HL-60 (cell line): ENCODE results near the gene RIN3.

ENCODE experiments used
- DNase-seq, 2 experiments: peaks; one replicate each; pipeline ENCODE4 v3.0.0-alpha.2; 2010 to 2020; ENCODE audit warnings: low read depth in 1 of 2, low spot score in 1 of 2
- H3K27ac ChIP-seq: fragments of 250-450 bp; sonication (Bioruptor Pico); replicated peaks from 2 replicates; pipeline ENCODE4 v1.5.1; 2020; ENCODE audit warnings: mild to moderate bottlenecking, moderate library complexity
- H3K27me3 ChIP-seq: fragments of 250-450 bp; sonication (Bioruptor Pico); 2 replicates; pipeline ENCODE4 v1.5.1; 2021; ENCODE audit warnings: mild to moderate bottlenecking, moderate library complexity; ENCODE audit not compliant: insufficient read depth, poor library complexity, severe bottlenecking
- H3K4me3 ChIP-seq: replicated peaks from 2 replicates; pipeline ENCODE4 v1.5.1; 2011; ENCODE audit warnings: mild to moderate bottlenecking, control low read depth, low read length; ENCODE audit not compliant: insufficient read depth
- GABPA ChIP-seq: IDR thresholded peaks from 2 replicates; pipeline ENCODE4 v1.6.1; 2012; ENCODE audit warnings: low read depth
- POLR2AphosphoS5 ChIP-seq: IDR thresholded peaks from 2 replicates; pipeline ENCODE4 v1.6.1; 2012; ENCODE audit warnings: low read depth
- SPI1 ChIP-seq: IDR thresholded peaks from 2 replicates; pipeline ENCODE4 v1.6.1; 2012; ENCODE audit warnings: low read depth, mild to moderate bottlenecking, borderline replicate concordance
- TF ChIP-seq, protein P1 (sequence below): IDR thresholded peaks from 2 replicates; pipeline ENCODE4 v1.6.1; 2012; ENCODE audit warnings: low read depth; ENCODE audit not compliant: insufficient replicate concordance
- TF ChIP-seq, protein P2 (sequence below): IDR thresholded peaks from one replicate; pipeline ENCODE4 v1.5.1; 2011; ENCODE audit warnings: low read length, control low read depth, inconsistent platforms; ENCODE audit not compliant: insufficient read depth

Gene RIN3

DNA sequence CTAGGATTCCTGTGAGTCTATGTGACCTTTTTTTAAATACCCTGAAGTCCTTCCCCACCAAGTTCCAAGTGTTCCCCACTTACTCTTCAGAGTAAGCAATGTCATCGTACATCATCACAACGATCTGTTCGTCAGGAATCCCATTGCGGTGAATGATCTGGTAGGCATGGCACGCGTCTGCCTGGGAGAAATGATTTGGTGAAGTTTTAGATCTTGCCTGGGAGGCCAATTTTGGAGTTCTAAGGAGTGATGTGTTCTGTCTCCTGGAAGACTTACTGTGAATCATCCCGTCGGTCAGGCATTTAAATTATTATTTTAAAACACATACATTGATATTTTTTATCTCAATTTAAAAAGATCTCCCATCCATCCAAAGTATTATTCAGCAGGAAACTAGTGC, 205.1 kb downstream of the RIN3 start:
- Histone ChIP-seq H3K27me3 (peaks cover 3% of the 10 kb centered on the region), H3K27ac (no peak overlapping the region), H3K4me3 (no peak overlapping the region)
- no peak for DNase-seq
- TF ChIP-seq GABPA (no peak), POLR2AphosphoS5 (no peak), SPI1 (no peak)
- TF ChIP-seq, protein P1, sequence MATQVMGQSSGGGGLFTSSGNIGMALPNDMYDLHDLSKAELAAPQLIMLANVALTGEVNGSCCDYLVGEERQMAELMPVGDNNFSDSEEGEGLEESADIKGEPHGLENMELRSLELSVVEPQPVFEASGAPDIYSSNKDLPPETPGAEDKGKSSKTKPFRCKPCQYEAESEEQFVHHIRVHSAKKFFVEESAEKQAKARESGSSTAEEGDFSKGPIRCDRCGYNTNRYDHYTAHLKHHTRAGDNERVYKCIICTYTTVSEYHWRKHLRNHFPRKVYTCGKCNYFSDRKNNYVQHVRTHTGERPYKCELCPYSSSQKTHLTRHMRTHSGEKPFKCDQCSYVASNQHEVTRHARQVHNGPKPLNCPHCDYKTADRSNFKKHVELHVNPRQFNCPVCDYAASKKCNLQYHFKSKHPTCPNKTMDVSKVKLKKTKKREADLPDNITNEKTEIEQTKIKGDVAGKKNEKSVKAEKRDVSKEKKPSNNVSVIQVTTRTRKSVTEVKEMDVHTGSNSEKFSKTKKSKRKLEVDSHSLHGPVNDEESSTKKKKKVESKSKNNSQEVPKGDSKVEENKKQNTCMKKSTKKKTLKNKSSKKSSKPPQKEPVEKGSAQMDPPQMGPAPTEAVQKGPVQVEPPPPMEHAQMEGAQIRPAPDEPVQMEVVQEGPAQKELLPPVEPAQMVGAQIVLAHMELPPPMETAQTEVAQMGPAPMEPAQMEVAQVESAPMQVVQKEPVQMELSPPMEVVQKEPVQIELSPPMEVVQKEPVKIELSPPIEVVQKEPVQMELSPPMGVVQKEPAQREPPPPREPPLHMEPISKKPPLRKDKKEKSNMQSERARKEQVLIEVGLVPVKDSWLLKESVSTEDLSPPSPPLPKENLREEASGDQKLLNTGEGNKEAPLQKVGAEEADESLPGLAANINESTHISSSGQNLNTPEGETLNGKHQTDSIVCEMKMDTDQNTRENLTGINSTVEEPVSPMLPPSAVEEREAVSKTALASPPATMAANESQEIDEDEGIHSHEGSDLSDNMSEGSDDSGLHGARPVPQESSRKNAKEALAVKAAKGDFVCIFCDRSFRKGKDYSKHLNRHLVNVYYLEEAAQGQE: no peak

DNA sequence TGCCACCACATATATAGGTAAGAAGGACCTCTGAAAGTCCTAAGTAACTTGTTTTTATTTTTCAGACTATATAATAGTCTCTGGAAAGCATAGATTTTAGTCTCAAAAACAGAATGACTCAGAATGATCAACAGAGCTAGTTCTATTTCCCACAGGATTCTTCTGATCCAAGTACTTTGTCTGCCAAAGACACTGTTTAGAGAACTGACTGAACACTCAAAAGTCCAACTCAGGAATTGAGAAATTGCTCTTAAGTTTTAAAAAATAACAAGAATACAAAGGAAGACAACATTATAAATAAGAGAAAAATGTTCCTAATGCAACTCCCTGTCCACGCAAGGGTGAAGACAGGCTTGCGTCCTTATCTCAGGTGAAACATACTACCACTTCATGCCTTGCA, 205.8 kb downstream of the RIN3 start:
- H3K27ac ChIP-seq: no peak overlapping the region
- TF ChIP-seq GABPA: no peak
- no peak for TF ChIP-seq POLR2AphosphoS5
- TF ChIP-seq SPI1: no peak
- TF ChIP-seq, protein P1: no peak
- TF ChIP-seq, protein P2, sequence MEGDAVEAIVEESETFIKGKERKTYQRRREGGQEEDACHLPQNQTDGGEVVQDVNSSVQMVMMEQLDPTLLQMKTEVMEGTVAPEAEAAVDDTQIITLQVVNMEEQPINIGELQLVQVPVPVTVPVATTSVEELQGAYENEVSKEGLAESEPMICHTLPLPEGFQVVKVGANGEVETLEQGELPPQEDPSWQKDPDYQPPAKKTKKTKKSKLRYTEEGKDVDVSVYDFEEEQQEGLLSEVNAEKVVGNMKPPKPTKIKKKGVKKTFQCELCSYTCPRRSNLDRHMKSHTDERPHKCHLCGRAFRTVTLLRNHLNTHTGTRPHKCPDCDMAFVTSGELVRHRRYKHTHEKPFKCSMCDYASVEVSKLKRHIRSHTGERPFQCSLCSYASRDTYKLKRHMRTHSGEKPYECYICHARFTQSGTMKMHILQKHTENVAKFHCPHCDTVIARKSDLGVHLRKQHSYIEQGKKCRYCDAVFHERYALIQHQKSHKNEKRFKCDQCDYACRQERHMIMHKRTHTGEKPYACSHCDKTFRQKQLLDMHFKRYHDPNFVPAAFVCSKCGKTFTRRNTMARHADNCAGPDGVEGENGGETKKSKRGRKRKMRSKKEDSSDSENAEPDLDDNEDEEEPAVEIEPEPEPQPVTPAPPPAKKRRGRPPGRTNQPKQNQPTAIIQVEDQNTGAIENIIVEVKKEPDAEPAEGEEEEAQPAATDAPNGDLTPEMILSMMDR: no peak
- DNase-seq: no peak
- no peak overlapping the region for H3K4me3 ChIP-seq
- peaks cover 3% of the 10 kb centered on the region for H3K27me3 ChIP-seq

DNA sequence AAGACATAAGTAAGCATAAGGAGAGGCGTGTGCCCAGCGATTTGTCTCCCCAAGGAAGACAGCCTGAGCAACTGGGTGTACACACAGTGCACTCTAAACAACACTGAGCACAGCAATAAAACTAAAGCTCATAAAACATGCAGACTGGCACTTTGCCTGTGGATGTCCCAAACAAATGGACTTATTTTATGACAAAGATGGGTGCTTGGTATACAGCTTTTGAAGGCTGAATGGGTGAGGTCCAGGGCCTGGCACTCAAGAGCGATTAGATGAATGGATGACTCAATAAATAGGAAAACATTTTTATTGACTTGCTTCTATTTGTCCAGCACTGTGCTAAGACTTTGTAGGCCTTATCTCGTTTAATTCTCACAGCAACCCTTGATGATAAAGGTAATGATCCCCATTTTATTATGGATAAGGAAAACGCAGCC, 206.3 kb downstream of the RIN3 start:
- Histone ChIP-seq H3K27me3 (peaks cover 3% of the 10 kb centered on the region), H3K27ac (no peak overlapping the region), H3K4me3 (no peak overlapping the region)
- TF ChIP-seq, protein P1: no peak
- TF ChIP-seq, protein P2: no peak
- TF ChIP-seq GABPA: no peak
- no peak for TF ChIP-seq SPI1
- no peak for TF ChIP-seq POLR2AphosphoS5
- no peak for DNase-seq
